HG02642 (cell line): ENCODE results near the gene MADCAM1.
A peak's percentile ranks its signal among the peaks of the same experiment; 100 is the strongest.

ENCODE experiments used
- ATAC-seq: cut with Tn5 transposase; IDR thresholded peaks from one replicate; pipeline ENCODE4 v1.9.1; 2021; ENCODE audit warnings: mild to moderate bottlenecking; ENCODE audit not compliant: unreplicated experiment, poor library complexity

MADCAM1 gene

GRCh38 chr19:506404-507285, 10.4 kb downstream of the MADCAM1 start:
- ATAC-seq = peak; percentile 70

- peak; percentile 58 for ATAC-seq
Measured at GRCh38 chr19:507286-508203, 11.3 kb downstream of the MADCAM1 start, which contains the start of gene TPGS1. TPGS1 (plus strand) TSS chr19:507497; CDS start chr19:507507, 10 bp downstream.

GRCh38 chr19:508204-509150, 12.2 kb downstream of the MADCAM1 start:
- ATAC-seq = no peak

GRCh38 chr19:510606-511100, 14.4 kb downstream of the MADCAM1 start:
- ATAC-seq = peak; percentile 23

- ATAC-seq = no peak
Measured at GRCh38 chr19:511101-511851, 15.0 kb downstream of the MADCAM1 start.

GRCh38 chr19:512547-513365, 16.5 kb downstream of the MADCAM1 start:
- ATAC-seq = no peak

GRCh38 chr19:513368-514165, 17.3 kb downstream of the MADCAM1 start:
- no peak for ATAC-seq

GRCh38 chr19:514166-514663, 17.9 kb downstream of the MADCAM1 start:
- ATAC-seq = no peak

GRCh38 chr19:517721-518597, 21.7 kb downstream of the MADCAM1 start:
- ATAC-seq = no peak

GRCh38 chr19:518598-519231, 22.4 kb downstream of the MADCAM1 start:
- ATAC-seq = no peak

GRCh38 chr19:519449-519865, 23.2 kb downstream of the MADCAM1 start:
- no peak for ATAC-seq

- no peak for ATAC-seq
Measured at GRCh38 chr19:522726-523125, 26.4 kb downstream of the MADCAM1 start.

GRCh38 chr19:524062-524674, 27.9 kb downstream of the MADCAM1 start:
- ATAC-seq = no peak

- ATAC-seq = no peak
Measured at GRCh38 chr19:525029-525428, 28.7 kb downstream of the MADCAM1 start.

GRCh38 chr19:525857-526419, 29.7 kb downstream of the MADCAM1 start:
- no peak for ATAC-seq
